K562 (cell line): ENCODE measurements around the gene SCYL3. TPM values are rescaled to one million over a fixed set of nuclear protein-coding genes. Genes with fewer than 3 reads are reported as not detected.

Source experiments
- ATAC-seq: fragments of 200-7000 bp; cut with Tn5 transposase; 3 replicates; pipeline ENCODE4 v1.9.1; 2020; ENCODE audit warnings: moderate library complexity
- BruUV-seq: library from RNA; stranded (reverse); fragments of 400-500 nt; replicated peaks from 2 replicates; lab custom pipeline; 2021; lab: Mats Ljungman, UMichigan
- CTCF ChIA-PET: fragments of 300-600 bp; formaldehyde crosslinking; extraction: SDS; loops from one replicate; lab custom pipeline; 2021; ENCODE audit warnings: low intra/inter-chr PET ratio; lab: Yijun Ruan, JAX
- POLR2A ChIA-PET: fragments of 300-600, 350-650 bp; sonication (Branson Sonifier 250); formaldehyde crosslinking; extraction: SDS; loops from one replicate; lab custom pipeline; 2021; ENCODE audit warnings: antibody characterized with exemption, inconsistent platforms; lab: Yijun Ruan, JAX
- DNase-seq, 4 experiments: peaks; one replicate each; pipeline versions ENCODE4 v3.0.0 to v3.0.0-alpha.2; 2011 to 2018; ENCODE audit warnings: low spot score in 3 of 4, mixed read lengths in 3 of 4; ENCODE audit errors: extremely low read depth in 1 of 4
- FAIRE-seq: peaks from 2 replicates; lab custom pipeline; 2011; peaks lifted over from hg19 to GRCh38; lab: Jason Lieb, UNC
- H2AFZ ChIP-seq: 2 replicates; pipeline ENCODE4 v1.6.0; 2011; ENCODE audit warnings: low read depth, low read length, control low read depth, inconsistent platforms
- H3K27ac ChIP-seq: fragments of 200-600 bp; 3 replicates; pipeline ENCODE4 v1.8.0; 2011; ENCODE audit warnings: low read depth, mild to moderate bottlenecking, control low read depth, inconsistent platforms, low read length, moderate library complexity, mixed read lengths; ENCODE audit errors: extremely low read depth
- H3K27me3 ChIP-seq, 2 experiments: fragments of 300-600 bp in 1 of 2; 2 replicates in 1 of 2; 3 replicates in 1 of 2; pipeline versions ENCODE4 v1.6.0 to v1.8.0; 2011; ENCODE audit warnings: inconsistent platforms in 2 of 2, low read length in 2 of 2, mild to moderate bottlenecking in 1 of 2, mixed read lengths in 1 of 2, moderate library complexity in 1 of 2; ENCODE audit not compliant: control insufficient read depth in 2 of 2, insufficient read depth in 2 of 2
- H3K36me3 ChIP-seq: fragments of 300-600 bp; 3 replicates; pipeline ENCODE4 v1.8.0; 2011; ENCODE audit warnings: mild to moderate bottlenecking, low read length, inconsistent platforms; ENCODE audit not compliant: control insufficient read depth, insufficient read depth
- H3K4me1 ChIP-seq, 2 experiments: fragments of 200-600 bp in 1 of 2; replicated peaks in 1 of 2; 2 replicates in 1 of 2; 3 replicates in 1 of 2; pipeline versions ENCODE4 v1.5.1 to v1.8.0; 2011; ENCODE audit warnings: inconsistent platforms in 2 of 2, low read length in 2 of 2, mild to moderate bottlenecking in 1 of 2, mixed read lengths in 1 of 2, moderate library complexity in 1 of 2; ENCODE audit not compliant: control insufficient read depth in 2 of 2, insufficient read depth in 2 of 2
- H3K4me2 ChIP-seq: 2 replicates; pipeline ENCODE4 v1.6.1; 2011; ENCODE audit warnings: low read length, control low read depth, inconsistent platforms, mixed read lengths; ENCODE audit not compliant: insufficient read depth
- H3K4me3 ChIP-seq: fragments of 200-600 bp; sonication (generic), shearing (Covaris generic); 2 replicates; pipeline ENCODE4 v1.5.1; 2016; ENCODE audit warnings: control low read depth, inconsistent platforms
- H3K79me2 ChIP-seq: fragments of 200-600 bp; 3 replicates; pipeline ENCODE4 v1.8.0; 2011; ENCODE audit warnings: low read length, inconsistent platforms; ENCODE audit not compliant: control insufficient read depth, insufficient read depth
- H3K9ac ChIP-seq, 2 experiments: 2 replicates each; pipeline versions ENCODE4 v1.6.0 to v1.6.1; 2011; ENCODE audit warnings: low read depth in 2 of 2, low read length in 2 of 2, control low read depth in 1 of 2, inconsistent platforms in 1 of 2, mild to moderate bottlenecking in 1 of 2, mixed read lengths in 1 of 2; ENCODE audit not compliant: insufficient read depth in 1 of 2
- H3K9me1 ChIP-seq: one replicate; pipeline ENCODE4 v1.6.0; 2011; ENCODE audit warnings: inconsistent platforms, mild to moderate bottlenecking, low read length, moderate library complexity; ENCODE audit not compliant: control insufficient read depth, insufficient read depth
- H3K9me3 ChIP-seq: replicated peaks from 2 replicates; pipeline ENCODE4 v1.5.1; 2011; ENCODE audit warnings: low read depth, low read length, inconsistent platforms; ENCODE audit not compliant: control insufficient read depth, insufficient read depth
- H4K20me1 ChIP-seq: replicated peaks from 2 replicates; pipeline ENCODE4 v1.6.1; 2011; ENCODE audit warnings: low read length, inconsistent platforms, mixed read lengths; ENCODE audit not compliant: control insufficient read depth, insufficient read depth
- NFYB ChIP-seq: IDR thresholded peaks from 2 replicates; pipeline ENCODE4 v1.6.1; 2011; ENCODE audit warnings: mild to moderate bottlenecking, moderate library complexity; ENCODE audit not compliant: insufficient read length; ENCODE audit errors: extremely low read depth
- SETDB1 ChIP-seq: IDR thresholded peaks from one replicate; pipeline ENCODE4 v1.6.1; 2012; ENCODE audit warnings: low read length, control low read depth, inconsistent platforms
- TAF9B ChIP-seq: fragments of 450-650 bp; IDR thresholded peaks from 2 replicates; pipeline ENCODE4 v1.6.1; 2018; ENCODE audit warnings: mild to moderate bottlenecking; ENCODE audit not compliant: partially characterized antibody
- ZKSCAN1 ChIP-seq: fragments of 150-350 bp; IDR thresholded peaks from 2 replicates; pipeline ENCODE4 v1.6.1; 2016; ENCODE audit warnings: low read depth, low read length
- WGBS: fragments of 100-300 bp; shearing (Covaris generic); methylation state at CpG from one replicate; pipeline ENCODE4 v1.1.6; 2016; ENCODE audit warnings: low coverage, mixed read lengths; ENCODE audit not compliant: insufficient coverage; ENCODE audit errors: missing lambda C conversion rate; 5-methylcytosine and 5-hydroxymethylcytosine counted together
- in situ Hi-C: fragments of 300-500 bp; cut with MboI; formaldehyde crosslinking; loops from 4 replicates; pipeline ENCODE4 v1.15.0; 2018; ENCODE audit warnings: inconsistent platforms, mixed read lengths
- intact Hi-C: fragments of 100-400 bp; cut with micrococcal nuclease; formaldehyde crosslinking; loops from 2 replicates; pipeline ENCODE4 v1.14.2; 2022
- polyA plus RNA-seq, 8 experiments: library from polyadenylated mRNA; depleted of rRNA in 4 of 8; stranded (reverse) in 5 of 8; unstranded in 3 of 8; fragments of >200 nt; fragmentation: Nextera tagmentation in 2 of 8; fragmentation: Illumina TruSeq in 1 of 8; extraction: Ambion mirVana in 2 of 8; extraction: Trizol in 1 of 8; gene quantifications; 2 replicates each; pipeline versions ENCODE4 v1.2.1 to v1.2.3, GENCODE V29; 2011 to 2014; ENCODE audit warnings: inconsistent platforms in 1 of 8, missing spikeins in 1 of 8
- total RNA-seq, 7 experiments: library from RNA; depleted of rRNA in 6 of 7; stranded (reverse); fragments of >200 nt in 6 of 7; fragmentation: Illumina TruSeq in 2 of 7; extraction: Trizol in 2 of 7; gene quantifications; 2 replicates each; pipeline versions ENCODE4 v1.2.1 to v1.2.3, GENCODE V29; 2011 to 2021; ENCODE audit warnings: low replicate concordance in 1 of 7

Gene SCYL3
- total and polyA plus RNA-seq, 9 of the 15 experiments (the other 6 are each of a cell fraction or from before 2014, with no cell fraction given), result 3.6 to 11.4 (median 7.1) TPM

DNA sequence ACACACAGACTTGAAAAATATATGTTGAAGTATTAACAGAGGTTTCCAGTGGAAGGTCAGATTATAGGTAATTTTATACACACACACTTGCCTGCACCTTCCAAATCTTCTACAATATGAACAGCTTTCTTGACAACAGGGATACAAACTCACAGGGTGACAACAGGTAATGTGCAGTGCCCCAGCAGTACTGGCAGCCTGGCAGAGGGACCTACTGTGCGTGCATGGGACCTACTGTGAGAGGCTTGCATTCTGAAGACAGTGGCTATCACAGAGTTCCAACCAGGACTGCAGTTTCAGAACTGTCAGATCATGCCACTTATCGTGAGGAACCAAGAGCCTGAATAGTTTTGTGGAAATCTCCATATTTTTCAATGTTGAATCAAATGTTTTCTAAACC is 3.8 kb downstream of the SCYL3 start:
- peaks cover 40% of the 10 kb centered on the region for H3K79me2 ChIP-seq
- no peak overlapping the region for H3K27ac ChIP-seq
- peaks cover 3 to 10% of the 10 kb centered on the region in 2 experiments; a peak in 4 of 5 replicates for H3K4me1 ChIP-seq
- H3K9ac ChIP-seq, result no peak overlapping the region; a peak in 1 of 4 replicates
- H3K4me2 ChIP-seq, result no peak overlapping the region
- POLR2A ChIA-PET, result no interaction called here
- FAIRE-seq, result no peak
- intact Hi-C loops, result loop anchor here (5.0 kb wide), 3 partner anchors 182 to 642 kb away; partner anchors contain the start of genes GORAB, KIFAP3 and SLC19A2
- no peak overlapping the region for H2AFZ ChIP-seq
- TF ChIP-seq ZKSCAN1 (peak; percentile 99), NFYB (no peak)
- no peak for DNase-seq
- no peaks in the 10 kb centered on the region for H4K20me1 ChIP-seq
- no peaks in the 10 kb centered on the region for H3K27me3 ChIP-seq
- 78% methylated on average over 2 of the region's 2 CpGs for whole genome bisulfite sequencing
- H3K9me3 ChIP-seq, result no peaks in the 10 kb centered on the region
- peaks cover 33% of the 10 kb centered on the region; the same call in 2 of the 3 replicates for H3K36me3 ChIP-seq
- CTCF ChIA-PET, result no interaction called here
- H3K4me3 ChIP-seq, result no peak overlapping the region
- no peak for ATAC-seq
- no peaks in the 10 kb centered on the region for H3K9me1 ChIP-seq
- no TSS peak for BruUV-seq
- in situ Hi-C loops, result no loop called here

DNA sequence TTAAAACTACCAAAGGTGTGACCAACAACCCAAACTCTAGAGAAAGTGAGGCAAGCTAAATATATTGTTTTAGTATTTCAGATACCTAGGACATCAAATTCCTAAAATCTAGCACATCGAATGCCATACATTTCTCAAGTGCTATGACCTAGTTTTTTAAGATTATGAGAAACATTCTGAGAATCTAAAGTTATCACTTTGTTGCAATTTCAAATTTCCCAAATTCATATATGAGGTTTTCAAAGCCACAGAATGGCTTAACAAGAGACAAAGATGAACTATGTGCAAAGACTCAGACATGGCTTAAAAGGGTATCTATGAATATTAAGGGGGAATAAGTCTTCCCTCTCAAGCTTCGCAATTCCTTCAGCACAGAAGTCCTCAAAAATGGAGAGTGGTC is 6.8 kb downstream of the SCYL3 start:
- TF ChIP-seq TAF9B (no peak), SETDB1 (no peak)
- Histone ChIP-seq H4K20me1 (no peaks in the 10 kb centered on the region), H3K9me1 (no peaks in the 10 kb centered on the region), H2AFZ (no peak overlapping the region), H3K27me3 (no peaks in the 10 kb centered on the region), H3K4me3 (no peak overlapping the region), H3K36me3 (peaks cover 37% of the 10 kb centered on the region; the same call in 2 of the 3 replicates), H3K9me3 (no peaks in the 10 kb centered on the region), H3K4me1 (no peaks in the 10 kb centered on the region; a peak in 1 of 5 replicates), H3K4me2 (no peak overlapping the region), H3K79me2 (peaks cover 25% of the 10 kb centered on the region; the same call in 2 of the 3 replicates), H3K9ac (no peak overlapping the region), H3K27ac (no peak overlapping the region)
- in situ Hi-C loops (no loop called here), intact Hi-C loops (no loop called here)
- no TSS peak for BruUV-seq
- WGBS, result 84% methylated on average over 2 of the region's 2 CpGs
- ATAC-seq (no peak), DNase-seq (no peak), FAIRE-seq (no peak)
- POLR2A ChIA-PET, result no interaction called here
- CTCF ChIA-PET, result no interaction called here
